ENCODE measurements around the gene ATP6V1G2.

ATP6V1G2 gene

GRCh38 chr6:31530659-31531058 is 15.7 kb downstream of the ATP6V1G2 start:
- Histone ChIP-seq H3K4me3 (ENCODE audit: low read length) (no peak overlapping the region), H3K18ac (ENCODE audit: low read length) (no peak overlapping the region), H3K79me1 (ENCODE audit: low read length) (peaks cover 25% of the 10 kb centered on the region), H3K4ac (ENCODE audit: low read depth, low read length) (no peak overlapping the region), H3K36me3 (ENCODE audit: control insufficient read depth, insufficient read depth, low read length) (peaks cover 34% of the 10 kb centered on the region), H4K5ac (ENCODE audit: low read length) (no peak overlapping the region), H2BK120ac (ENCODE audit: low read depth, low read length) (no peak overlapping the region), H2BK15ac (replicated peaks; ENCODE audit: low read depth) (no peak overlapping the region), H3K79me2 (ENCODE audit: control insufficient read depth, insufficient read depth, low read length) (peaks cover 8% of the 10 kb centered on the region), H3K27me3 (ENCODE audit: insufficient read depth, low read length, poor library complexity) (no peaks in the 10 kb centered on the region), H4K8ac (ENCODE audit: low read depth, low read length) (no peak overlapping the region), H3K9ac (ENCODE audit: low read length) (no peak overlapping the region), H3K4me2 (ENCODE audit: low read length) (no peak overlapping the region), H3K23ac (ENCODE audit: low read length) (no peak overlapping the region), H3K4me1 (ENCODE audit: control insufficient read depth, low read depth, low read length) (peaks cover 2% of the 10 kb centered on the region), H3K56ac (ENCODE audit: low read length) (no peak overlapping the region), H2BK5ac (ENCODE audit: low read length) (no peak overlapping the region), H3K27ac (ENCODE audit: low read depth, low read length) (no peak overlapping the region), H2AK5ac (ENCODE audit: low read length) (no peak overlapping the region)
- no peak for DNase-seq
- WGBS (ENCODE audit: extremely low coverage, insufficient coverage, low lambda C conversion rate) = no CpG with 5 or more reads among the region's 6 CpGs

GRCh38 chr6:31529329-31530150 is 16.9 kb downstream of the ATP6V1G2 start:
- Histone ChIP-seq H3K27ac (ENCODE audit: low read depth, low read length) (no peak overlapping the region), H3K23ac (ENCODE audit: low read length) (no peak overlapping the region)
- WGBS (ENCODE audit: extremely low coverage, insufficient coverage, low lambda C conversion rate) = no CpG with 5 or more reads among the region's 12 CpGs

GRCh38 chr6:31528821-31529328 is 17.5 kb downstream of the ATP6V1G2 start, which contains the start of gene MCCD1:
TSS of gene MCCD1 (plus strand) at chr6:31528962. CDS start at chr6:31529015, 53 bp downstream.
- Histone ChIP-seq H3K23ac (ENCODE audit: low read length) (no peak within 1 kb of the TSS), H3K4me2 (ENCODE audit: low read length) (no peak within 1 kb of the TSS), H2BK15ac (replicated peaks; ENCODE audit: low read depth) (no peak within 1 kb of the TSS), H4K5ac (ENCODE audit: low read length) (no peak within 1 kb of the TSS), H2BK120ac (ENCODE audit: low read depth, low read length) (no peak within 1 kb of the TSS), H3K27me3 (ENCODE audit: insufficient read depth, low read length, poor library complexity) (no peaks in the 10 kb centered on the region), H3K79me1 (ENCODE audit: low read length) (peaks cover 12% of the 10 kb centered on the region), H3K36me3 (ENCODE audit: control insufficient read depth, insufficient read depth, low read length) (peaks cover 20% of the 10 kb centered on the region), H3K4me3 (ENCODE audit: low read length) (no peak within 1 kb of the TSS), H3K56ac (ENCODE audit: low read length) (no peak within 1 kb of the TSS), H3K18ac (ENCODE audit: low read length) (no peak within 1 kb of the TSS), H3K27ac (ENCODE audit: low read depth, low read length) (no peak within 1 kb of the TSS), H2BK5ac (ENCODE audit: low read length) (no peak within 1 kb of the TSS), H3K9ac (ENCODE audit: low read length) (no peak within 1 kb of the TSS), H3K79me2 (ENCODE audit: control insufficient read depth, insufficient read depth, low read length) (no peaks in the 10 kb centered on the region), H2AK5ac (ENCODE audit: low read length) (no peak within 1 kb of the TSS), H4K8ac (ENCODE audit: low read depth, low read length) (no peak within 1 kb of the TSS), H3K4ac (ENCODE audit: low read depth, low read length) (no peak within 1 kb of the TSS), H3K4me1 (ENCODE audit: control insufficient read depth, low read depth, low read length) (peaks cover 2% of the 10 kb centered on the region)
- WGBS (ENCODE audit: extremely low coverage, insufficient coverage, low lambda C conversion rate) = no CpG with 5 or more reads among the region's 7 CpGs
- no peak for DNase-seq

More at GRCh38 chr6:31529329-31530150, 16.9 kb downstream of the ATP6V1G2 start:
- Histone ChIP-seq H4K8ac (ENCODE audit: low read depth, low read length) (no peak overlapping the region), H3K4me2 (ENCODE audit: low read length) (no peak overlapping the region), H4K5ac (ENCODE audit: low read length) (no peak overlapping the region), H3K18ac (ENCODE audit: low read length) (no peak overlapping the region), H3K4me3 (ENCODE audit: low read length) (no peak overlapping the region), H3K56ac (ENCODE audit: low read length) (no peak overlapping the region), H2BK120ac (ENCODE audit: low read depth, low read length) (no peak overlapping the region), H2BK15ac (replicated peaks; ENCODE audit: low read depth) (no peak overlapping the region), H3K9ac (ENCODE audit: low read length) (no peak overlapping the region), H3K4me1 (ENCODE audit: control insufficient read depth, low read depth, low read length) (peaks cover 2% of the 10 kb centered on the region), H3K27me3 (ENCODE audit: insufficient read depth, low read length, poor library complexity) (no peaks in the 10 kb centered on the region), H3K79me1 (ENCODE audit: low read length) (peaks cover 15% of the 10 kb centered on the region), H3K79me2 (ENCODE audit: control insufficient read depth, insufficient read depth, low read length) (no peaks in the 10 kb centered on the region), H3K4ac (ENCODE audit: low read depth, low read length) (no peak overlapping the region), H2AK5ac (ENCODE audit: low read length) (no peak overlapping the region), H3K36me3 (ENCODE audit: control insufficient read depth, insufficient read depth, low read length) (peaks cover 25% of the 10 kb centered on the region), H2BK5ac (ENCODE audit: low read length) (no peak overlapping the region)
- DNase-seq = peak; percentile 49

GRCh38 chr6:31528307-31528777 is 18.1 kb downstream of the ATP6V1G2 start:
- no peak overlapping the region for H3K56ac ChIP-seq (ENCODE audit: low read length)
- no peak overlapping the region for H3K9ac ChIP-seq (ENCODE audit: low read length)
- H3K18ac ChIP-seq (ENCODE audit: low read length) = no peak overlapping the region
- H3K27ac ChIP-seq (ENCODE audit: low read depth, low read length) = no peak overlapping the region
- no peak overlapping the region for H2BK120ac ChIP-seq (ENCODE audit: low read depth, low read length)
- H3K4me1 ChIP-seq (ENCODE audit: control insufficient read depth, low read depth, low read length) = peaks cover 2% of the 10 kb centered on the region
- peaks cover 9% of the 10 kb centered on the region for H3K79me1 ChIP-seq (ENCODE audit: low read length)
- H3K27me3 ChIP-seq (ENCODE audit: insufficient read depth, low read length, poor library complexity) = no peaks in the 10 kb centered on the region
- H2AK5ac ChIP-seq (ENCODE audit: low read length) = no peak overlapping the region
- peaks cover 16% of the 10 kb centered on the region for H3K36me3 ChIP-seq (ENCODE audit: control insufficient read depth, insufficient read depth, low read length)
- H3K79me2 ChIP-seq (ENCODE audit: control insufficient read depth, insufficient read depth, low read length) = no peaks in the 10 kb centered on the region
- H2BK5ac ChIP-seq (ENCODE audit: low read length) = no peak overlapping the region
- no peak overlapping the region for H2BK15ac ChIP-seq (replicated peaks; ENCODE audit: low read depth)
- no peak overlapping the region for H4K8ac ChIP-seq (ENCODE audit: low read depth, low read length)
- no CpG with 5 or more reads among the region's 4 CpGs for WGBS (ENCODE audit: extremely low coverage, insufficient coverage, low lambda C conversion rate)
- no peak overlapping the region for H3K4ac ChIP-seq (ENCODE audit: low read depth, low read length)
- H4K5ac ChIP-seq (ENCODE audit: low read length) = no peak overlapping the region
- no peak for DNase-seq
- no peak overlapping the region for H3K23ac ChIP-seq (ENCODE audit: low read length)
- H3K4me2 ChIP-seq (ENCODE audit: low read length) = no peak overlapping the region
- no peak overlapping the region for H3K4me3 ChIP-seq (ENCODE audit: low read length)

- Histone ChIP-seq H2BK120ac (ENCODE audit: low read depth, low read length) (no peak overlapping the region), H3K56ac (ENCODE audit: low read length) (no peak overlapping the region), H3K79me2 (ENCODE audit: control insufficient read depth, insufficient read depth, low read length) (no peaks in the 10 kb centered on the region), H3K36me3 (ENCODE audit: control insufficient read depth, insufficient read depth, low read length) (peaks cover 6% of the 10 kb centered on the region), H3K79me1 (ENCODE audit: low read length) (peaks cover 2% of the 10 kb centered on the region), H3K4me3 (ENCODE audit: low read length) (no peak overlapping the region), H2BK15ac (replicated peaks; ENCODE audit: low read depth) (no peak overlapping the region), H3K9ac (ENCODE audit: low read length) (no peak overlapping the region), H2BK5ac (ENCODE audit: low read length) (no peak overlapping the region), H3K18ac (ENCODE audit: low read length) (no peak overlapping the region), H3K4me2 (ENCODE audit: low read length) (no peak overlapping the region), H4K5ac (ENCODE audit: low read length) (no peak overlapping the region), H3K27ac (ENCODE audit: low read depth, low read length) (no peak overlapping the region), H2AK5ac (ENCODE audit: low read length) (no peak overlapping the region), H4K8ac (ENCODE audit: low read depth, low read length) (no peak overlapping the region), H3K4ac (ENCODE audit: low read depth, low read length) (no peak overlapping the region), H3K27me3 (ENCODE audit: insufficient read depth, low read length, poor library complexity) (no peaks in the 10 kb centered on the region), H3K23ac (ENCODE audit: low read length) (no peak overlapping the region), H3K4me1 (ENCODE audit: control insufficient read depth, low read depth, low read length) (peaks cover 2% of the 10 kb centered on the region)
- no peak for DNase-seq
- WGBS (ENCODE audit: extremely low coverage, insufficient coverage, low lambda C conversion rate) = no CpG with 5 or more reads among the region's 4 CpGs
Measured at GRCh38 chr6:31525932-31526591, 20.3 kb downstream of the ATP6V1G2 start.

Measured in mesendoderm (in vitro differentiated cells).